Activated naive CD8-positive, alpha-beta T cell treated with anti-CD3 and anti-CD28 coated beads, Interleukin-2, amount 10 ng/mL, durations not matched to agents 7 days and 5 days (primary cell): ENCODE data around the gene GNS. TPM values are rescaled to one million over a fixed set of nuclear protein-coding genes. Genes with fewer than 3 reads are reported as not detected.
A peak's percentile ranks its signal among the peaks of the same experiment; 100 is the strongest.

Experiments used
- ATAC-seq: fragments of 150-1000 bp; cut with Tn5 transposase; one replicate; pipeline ENCODE4 v1.10.0; 2021; ENCODE audit warnings: low read depth, moderate library complexity
- POLR2A ChIA-PET: fragments of 350-600 bp; sonication (Branson Sonifier 250); formaldehyde crosslinking; loops from one replicate; lab custom pipeline; 2021; ENCODE audit warnings: antibody characterized with exemption; lab: Charles Lee
- DNase-seq: peaks from one replicate; pipeline ENCODE4 v3.0.0; 2021
- H3K27ac Mint-ChIP-seq: one replicate; pipeline ENCODE4 v1.8.0; 2022; ENCODE audit warnings: mild to moderate bottlenecking, mixed read lengths
- H3K27me3 Mint-ChIP-seq: one replicate; pipeline ENCODE4 v1.8.0; 2022; ENCODE audit warnings: mild to moderate bottlenecking, moderate library complexity, mixed read lengths
- H3K36me3 Mint-ChIP-seq: one replicate; pipeline ENCODE4 v1.8.0; 2021; ENCODE audit warnings: mild to moderate bottlenecking, mixed read lengths
- H3K4me1 Mint-ChIP-seq: one replicate; pipeline ENCODE4 v1.8.0; 2021; ENCODE audit warnings: mixed read lengths
- H3K4me3 Mint-ChIP-seq: one replicate; pipeline ENCODE4 v1.8.0; 2022; ENCODE audit warnings: mild to moderate bottlenecking, moderate library complexity, mixed read lengths
- H3K9me3 Mint-ChIP-seq: one replicate; pipeline ENCODE4 v1.8.0; 2021; ENCODE audit warnings: mixed read lengths
- total RNA-seq, 2 experiments: library from RNA; stranded (reverse); gene quantifications; one replicate each; pipeline ENCODE4 v1.2.3, GENCODE V29; 2021

The GNS gene
- total RNA-seq, 2 experiments from 2014 or later = 28.6 to 32.0 TPM

DNA sequence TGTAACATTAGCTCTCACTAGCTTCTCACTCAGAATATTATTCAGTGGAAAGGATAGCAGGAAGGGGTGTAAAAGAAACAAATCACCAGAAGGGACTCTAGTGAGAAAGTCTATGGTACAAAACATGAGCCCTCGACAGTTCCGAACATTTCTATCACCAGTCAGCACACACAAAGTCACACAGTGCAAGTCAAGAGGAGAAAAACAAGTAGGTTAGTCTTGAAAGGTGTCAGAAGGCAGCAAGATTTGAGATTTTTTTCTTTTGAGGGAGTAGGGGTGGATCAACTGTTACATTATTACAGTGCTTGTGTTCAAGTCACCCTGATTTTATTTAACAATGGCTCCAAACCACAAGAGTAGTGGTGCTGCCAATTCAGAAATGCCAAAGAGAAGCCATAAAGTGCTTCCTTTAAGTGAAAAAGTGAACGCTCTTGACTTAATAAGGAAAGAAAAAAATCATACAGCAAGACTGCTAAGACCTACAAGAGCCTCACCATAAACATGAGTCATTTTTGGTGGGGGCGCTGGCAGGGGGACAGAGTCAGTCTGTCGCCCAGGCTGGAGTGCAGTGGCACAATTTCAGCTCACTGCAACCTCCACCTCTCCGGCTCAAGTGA is 42.3 kb downstream of the GNS start:
- Mint-ChIP-seq H3K27ac (peak overlapping the region; percentile 1), H3K4me3 (no peak overlapping the region), H3K27me3 (no peaks in the 10 kb centered on the region), H3K36me3 (peaks cover 51% of the 10 kb centered on the region), H3K9me3 (no peaks in the 10 kb centered on the region), H3K4me1 (peaks cover 21% of the 10 kb centered on the region)
- DNase-seq (no peak), ATAC-seq (no peak)
- POLR2A ChIA-PET = no interaction called here

DNA sequence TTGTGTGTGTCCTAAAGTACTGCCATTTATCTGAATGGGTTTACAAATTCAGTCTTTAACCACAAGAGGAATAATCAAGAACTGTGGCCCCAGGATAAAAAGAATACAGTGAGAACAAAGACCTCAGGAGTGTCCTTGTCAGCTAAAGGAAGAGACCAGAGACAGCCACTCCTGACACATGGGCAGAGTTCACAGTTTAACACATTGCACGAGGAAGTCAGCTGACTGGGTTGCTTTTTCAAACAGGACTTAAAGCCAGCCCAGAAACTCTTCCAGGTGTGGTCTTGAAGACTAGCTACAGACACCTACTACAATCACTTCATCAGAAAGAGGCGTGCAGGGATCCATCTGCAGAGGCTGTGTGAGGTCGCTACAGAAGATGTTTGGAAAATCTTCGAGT is 42.8 kb downstream of the GNS start:
- Mint-ChIP-seq H3K9me3 (no peaks in the 10 kb centered on the region), H3K27ac (peak overlapping the region; percentile 1), H3K27me3 (no peaks in the 10 kb centered on the region), H3K4me1 (peaks cover 21% of the 10 kb centered on the region), H3K36me3 (peaks cover 51% of the 10 kb centered on the region), H3K4me3 (no peak overlapping the region)
- no peak for DNase-seq
- no peak for ATAC-seq
- POLR2A ChIA-PET = no interaction called here

DNA sequence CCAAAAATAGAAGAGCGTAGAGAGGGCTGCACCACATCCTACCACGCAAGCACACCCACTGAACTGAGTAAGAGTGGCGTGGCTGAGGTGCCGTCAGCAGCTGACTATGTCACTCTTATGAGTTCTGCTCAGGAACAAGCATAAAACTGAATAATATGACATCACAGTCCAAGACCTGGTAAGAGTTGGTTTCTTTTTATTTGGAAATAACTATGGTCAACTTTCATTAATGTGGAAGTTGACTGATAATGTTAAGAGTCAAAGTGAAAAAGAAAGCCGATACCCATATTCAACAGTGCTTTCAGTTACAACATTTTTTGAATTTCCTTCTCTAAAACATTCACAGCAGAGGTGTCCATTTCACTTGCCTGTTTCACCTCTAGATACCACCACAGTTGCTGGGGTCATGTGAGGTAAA is 44.6 kb downstream of the GNS start:
- POLR2A ChIA-PET = no interaction called here
- Mint-ChIP-seq H3K9me3 (no peaks in the 10 kb centered on the region), H3K4me3 (no peak overlapping the region), H3K4me1 (peaks cover 21% of the 10 kb centered on the region), H3K27me3 (no peaks in the 10 kb centered on the region), H3K27ac (peak overlapping the region; percentile 49), H3K36me3 (peaks cover 57% of the 10 kb centered on the region)
- DNase-seq (no peak), ATAC-seq (peak; percentile 90)

DNA sequence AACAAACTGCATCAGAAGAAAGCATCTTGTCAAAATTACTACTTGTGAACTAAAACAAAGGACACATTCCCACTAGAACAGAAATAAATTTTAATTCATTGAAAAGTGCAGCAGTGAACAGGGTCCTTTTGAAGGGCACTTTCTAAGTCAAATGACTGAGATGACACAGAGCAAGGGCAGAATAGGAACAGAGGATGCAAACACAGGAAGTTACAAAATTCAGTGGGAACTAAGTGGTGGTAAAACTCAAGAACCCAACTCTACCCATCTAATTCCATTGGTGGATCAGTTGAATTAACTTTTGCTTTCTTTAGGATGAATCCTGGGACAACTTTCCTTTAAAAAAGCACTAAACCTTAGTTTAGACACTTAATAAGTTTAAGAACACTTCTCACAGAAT is 45.8 kb downstream of the GNS start:
- Mint-ChIP-seq H3K27ac (peak overlapping the region; percentile 38), H3K36me3 (peaks cover 54% of the 10 kb centered on the region), H3K9me3 (no peaks in the 10 kb centered on the region), H3K4me3 (no peak overlapping the region), H3K4me1 (peaks cover 21% of the 10 kb centered on the region), H3K27me3 (no peaks in the 10 kb centered on the region)
- ATAC-seq = no peak
- no peak for DNase-seq
- POLR2A ChIA-PET = no interaction called here

DNA sequence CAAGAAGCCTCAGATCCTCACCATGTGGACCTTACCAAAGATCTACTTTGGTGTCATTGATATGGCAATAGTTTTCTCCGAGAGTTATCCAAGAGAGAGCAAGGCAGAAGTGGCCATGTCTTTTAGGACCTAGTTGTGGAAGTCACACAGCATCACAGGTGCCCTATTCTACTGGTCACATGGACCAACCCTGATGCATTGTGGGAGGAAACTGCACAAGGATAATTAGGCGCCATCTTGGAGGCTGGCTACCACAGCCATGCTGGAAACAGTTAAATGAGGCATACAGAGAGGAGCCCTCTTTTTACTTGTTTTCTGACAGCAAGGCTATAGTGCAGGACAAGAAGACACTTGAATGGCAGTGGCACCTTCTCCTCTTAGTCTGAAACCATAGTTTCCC is 49.8 kb downstream of the GNS start:
- Mint-ChIP-seq H3K27ac (no peak overlapping the region), H3K36me3 (peaks cover 30% of the 10 kb centered on the region), H3K4me3 (no peak overlapping the region), H3K9me3 (no peaks in the 10 kb centered on the region), H3K4me1 (peaks cover 12% of the 10 kb centered on the region), H3K27me3 (no peaks in the 10 kb centered on the region)
- DNase-seq (no peak), ATAC-seq (no peak)
- POLR2A ChIA-PET = no interaction called here

DNA sequence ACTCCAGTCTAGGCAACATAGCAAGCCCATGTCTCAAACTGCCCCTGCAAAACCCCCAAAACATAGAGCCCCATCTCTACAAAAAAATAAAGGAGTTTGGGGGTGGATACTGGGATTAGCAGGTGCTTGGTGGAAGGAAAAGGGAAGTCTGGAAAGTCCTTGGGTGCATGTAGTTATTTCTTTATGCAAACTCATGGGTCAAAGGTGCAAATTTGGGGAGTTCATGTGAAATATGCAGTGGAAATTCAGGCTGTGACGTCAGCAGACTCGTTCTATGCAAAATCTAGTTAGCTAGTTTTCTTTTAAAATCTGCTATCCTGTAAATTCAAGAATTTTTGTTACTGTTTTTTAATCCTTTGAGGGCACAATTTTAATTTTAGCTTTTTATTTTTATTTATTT is 51.3 kb downstream of the GNS start:
- Mint-ChIP-seq H3K4me3 (no peak overlapping the region), H3K9me3 (no peaks in the 10 kb centered on the region), H3K27me3 (no peaks in the 10 kb centered on the region), H3K36me3 (peaks cover 17% of the 10 kb centered on the region), H3K4me1 (peaks cover under 1% of the 10 kb centered on the region), H3K27ac (no peak overlapping the region)
- ATAC-seq (no peak), DNase-seq (no peak)
- POLR2A ChIA-PET = no interaction called here

DNA sequence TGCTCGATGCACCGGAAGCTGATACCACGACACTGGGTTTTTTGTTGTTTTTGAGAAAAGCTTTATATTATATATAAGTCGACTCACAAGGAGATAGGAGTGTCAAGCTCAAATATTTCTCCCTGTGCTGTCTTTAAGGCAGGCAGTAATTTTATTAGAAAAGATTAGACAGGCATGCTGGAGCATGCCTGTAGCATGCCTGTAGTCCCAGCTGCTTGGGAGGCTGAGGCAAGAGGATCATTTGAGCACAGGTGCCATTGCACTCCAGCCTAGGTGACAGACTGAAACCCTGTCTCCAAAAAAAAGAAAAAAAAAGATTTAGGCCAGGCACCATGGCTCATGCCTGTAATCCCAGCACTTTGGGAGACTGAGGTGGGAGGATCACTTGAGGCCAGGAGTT is 51.8 kb downstream of the GNS start:
- Mint-ChIP-seq H3K9me3 (no peaks in the 10 kb centered on the region), H3K27me3 (no peaks in the 10 kb centered on the region), H3K36me3 (peaks cover 13% of the 10 kb centered on the region), H3K4me1 (no peaks in the 10 kb centered on the region), H3K4me3 (no peak overlapping the region), H3K27ac (no peak overlapping the region)
- POLR2A ChIA-PET = no interaction called here
- ATAC-seq (no peak), DNase-seq (no peak)

DNA sequence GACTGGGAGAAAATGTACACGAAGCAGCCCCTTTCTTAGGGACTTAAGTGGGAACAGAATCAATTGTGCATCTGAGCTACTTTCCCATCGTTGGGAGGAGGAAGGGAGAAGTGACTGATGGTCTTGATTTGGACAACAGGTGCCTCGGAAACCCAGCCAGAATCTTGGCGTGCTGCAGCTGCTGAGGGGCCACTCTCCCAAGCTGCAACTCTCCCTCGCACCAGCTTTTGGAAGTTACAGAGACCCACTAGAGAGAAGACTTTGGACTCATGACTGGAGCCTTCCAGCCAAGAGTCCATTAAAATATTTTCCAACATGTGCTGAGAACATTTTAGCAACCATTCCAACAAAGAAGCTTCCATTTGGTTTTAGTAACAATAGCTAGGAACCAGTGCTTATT is 52.3 kb downstream of the GNS start:
- POLR2A ChIA-PET = no interaction called here
- no peaks in the 10 kb centered on the region for H3K27me3 Mint-ChIP-seq

DNA sequence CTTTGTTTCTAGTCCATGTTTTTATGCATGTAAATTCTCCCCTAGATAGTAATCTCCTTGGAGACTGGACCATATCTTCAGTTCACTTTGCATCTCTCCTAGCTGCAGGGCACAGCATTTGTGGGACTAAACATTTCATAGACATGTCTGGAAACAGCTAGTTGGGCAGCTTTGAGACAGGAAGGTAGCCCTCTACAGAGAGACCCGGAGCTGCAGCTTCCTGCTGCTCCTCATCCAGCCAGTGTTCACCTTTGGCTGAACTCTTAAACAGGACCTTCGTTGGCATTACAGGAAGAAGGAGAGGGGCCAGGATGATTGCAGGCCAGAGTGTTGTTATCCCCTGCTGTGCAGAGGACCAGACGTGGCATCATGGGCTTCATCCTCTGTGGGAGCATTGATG is 52.9 kb downstream of the GNS start:
- ATAC-seq = no peak
- Mint-ChIP-seq H3K9me3 (no peaks in the 10 kb centered on the region), H3K4me1 (peaks cover 6% of the 10 kb centered on the region), H3K36me3 (peaks cover 11% of the 10 kb centered on the region), H3K27me3 (no peaks in the 10 kb centered on the region), H3K27ac (peak overlapping the region; percentile 3), H3K4me3 (no peak overlapping the region)
- POLR2A ChIA-PET = no interaction called here
- DNase-seq = no peak

More for the DNA sequence above, 52.3 kb downstream of the GNS start:
- Mint-ChIP-seq H3K4me3 (no peak overlapping the region), H3K27ac (no peak overlapping the region), H3K4me1 (peaks cover 3% of the 10 kb centered on the region), H3K9me3 (no peaks in the 10 kb centered on the region), H3K36me3 (peaks cover 13% of the 10 kb centered on the region)
- ATAC-seq (no peak), DNase-seq (no peak)

DNA sequence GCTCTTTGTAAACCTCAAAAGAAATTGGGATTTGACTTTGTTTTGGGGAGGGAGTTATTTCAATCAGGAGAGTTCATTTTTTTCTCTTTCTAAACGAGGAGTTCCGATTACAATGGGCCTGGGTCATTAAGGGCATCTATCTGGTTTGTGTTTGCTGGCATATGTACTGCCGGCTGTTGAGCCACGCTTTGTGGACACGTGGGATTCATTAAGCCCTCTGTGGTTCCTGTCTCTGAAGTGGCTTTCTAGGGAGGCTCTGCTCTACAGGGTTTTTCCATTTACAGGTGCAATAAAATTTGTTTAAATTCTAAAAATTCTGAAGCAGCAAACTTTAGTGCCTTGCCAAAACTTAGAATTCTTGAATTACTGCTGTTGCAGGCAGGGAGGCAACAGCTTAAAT is 57.9 kb downstream of the GNS start:
- H3K9me3 Mint-ChIP-seq = no peaks in the 10 kb centered on the region
- peaks cover 28% of the 10 kb centered on the region for H3K4me1 Mint-ChIP-seq
- H3K36me3 Mint-ChIP-seq = peaks cover 11% of the 10 kb centered on the region
- no peaks in the 10 kb centered on the region for H3K27me3 Mint-ChIP-seq
- POLR2A ChIA-PET = interaction anchor here (1.0 kb wide), 1 partner anchor 12 kb away, joined by 3 read pairs; no protein-coding TSS in a partner anchor
- ATAC-seq (no peak), DNase-seq (no peak)
- peak overlapping the region; percentile 11 for H3K4me3 Mint-ChIP-seq
- H3K27ac Mint-ChIP-seq = peak overlapping the region; percentile 19

DNA sequence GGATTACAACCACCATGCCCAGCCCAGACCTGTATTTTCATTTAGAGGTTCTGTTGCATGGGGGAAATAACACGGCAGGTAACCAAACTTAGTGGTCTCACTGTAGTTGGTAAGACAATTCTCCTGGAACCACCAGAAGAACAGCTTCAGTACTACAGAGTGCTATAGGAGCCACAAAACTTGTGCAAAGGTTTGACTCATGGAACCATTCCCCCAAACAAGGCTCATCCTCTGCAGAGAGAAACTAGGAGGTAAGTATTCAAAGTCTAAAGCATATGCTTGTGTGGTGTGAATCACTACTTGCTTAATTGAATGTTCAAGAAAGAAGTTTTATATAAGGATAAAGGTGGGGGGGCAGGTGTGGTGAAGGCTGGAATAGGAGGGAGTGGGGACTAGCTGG is 58.7 kb downstream of the GNS start:
- peaks cover 11% of the 10 kb centered on the region for H3K36me3 Mint-ChIP-seq
- DNase-seq (no peak), ATAC-seq (peak; percentile 20)
- no peaks in the 10 kb centered on the region for H3K27me3 Mint-ChIP-seq
- no peaks in the 10 kb centered on the region for H3K9me3 Mint-ChIP-seq
- peak overlapping the region; percentile 19 for H3K27ac Mint-ChIP-seq
- POLR2A ChIA-PET = interaction anchor here (1.0 kb wide), 1 partner anchor 11 kb away, joined by 3 read pairs; no protein-coding TSS in a partner anchor
- H3K4me1 Mint-ChIP-seq = peaks cover 30% of the 10 kb centered on the region
- peak overlapping the region; percentile 35 for H3K4me3 Mint-ChIP-seq

DNA sequence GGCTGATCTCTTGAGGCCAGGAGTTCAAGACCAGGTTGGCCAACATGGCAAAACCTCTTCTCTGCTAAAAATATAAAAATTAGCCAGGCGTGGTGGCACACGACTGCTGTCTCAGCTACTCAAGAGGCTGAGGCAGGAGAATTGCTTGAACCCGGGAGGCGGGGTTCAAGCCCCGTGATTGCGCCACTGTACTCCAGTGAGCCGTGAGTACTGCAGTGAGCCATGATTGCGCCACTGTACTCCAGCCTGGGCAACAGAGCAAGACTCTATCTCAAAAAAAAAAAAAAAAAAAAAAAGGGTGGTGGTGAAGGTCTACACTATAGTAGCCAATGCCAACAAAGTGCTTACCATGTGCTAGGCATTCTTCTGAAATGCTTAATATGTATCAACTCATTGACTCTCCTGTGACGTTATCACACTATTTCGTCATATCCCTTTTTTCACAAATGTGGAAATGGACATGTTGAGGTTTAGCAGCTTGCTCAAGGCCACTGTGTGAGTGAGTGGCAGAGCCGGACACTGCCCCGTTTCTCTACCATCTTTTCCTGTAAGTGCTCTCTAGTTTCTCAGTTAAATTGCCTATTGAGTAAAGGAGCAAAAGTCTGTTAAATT is 59.6 kb downstream of the GNS start:
- H3K27ac Mint-ChIP-seq = no peak overlapping the region
- no peaks in the 10 kb centered on the region for H3K27me3 Mint-ChIP-seq
- peaks cover 34% of the 10 kb centered on the region for H3K4me1 Mint-ChIP-seq
- ATAC-seq (no peak), DNase-seq (no peak)
- POLR2A ChIA-PET = interaction anchor here (0.6 kb wide), 1 partner anchor 30 kb away, joined by 5 read pairs; no protein-coding TSS in a partner anchor
- no peaks in the 10 kb centered on the region for H3K9me3 Mint-ChIP-seq
- no peak overlapping the region for H3K4me3 Mint-ChIP-seq
- H3K36me3 Mint-ChIP-seq = peaks cover 15% of the 10 kb centered on the region

DNA sequence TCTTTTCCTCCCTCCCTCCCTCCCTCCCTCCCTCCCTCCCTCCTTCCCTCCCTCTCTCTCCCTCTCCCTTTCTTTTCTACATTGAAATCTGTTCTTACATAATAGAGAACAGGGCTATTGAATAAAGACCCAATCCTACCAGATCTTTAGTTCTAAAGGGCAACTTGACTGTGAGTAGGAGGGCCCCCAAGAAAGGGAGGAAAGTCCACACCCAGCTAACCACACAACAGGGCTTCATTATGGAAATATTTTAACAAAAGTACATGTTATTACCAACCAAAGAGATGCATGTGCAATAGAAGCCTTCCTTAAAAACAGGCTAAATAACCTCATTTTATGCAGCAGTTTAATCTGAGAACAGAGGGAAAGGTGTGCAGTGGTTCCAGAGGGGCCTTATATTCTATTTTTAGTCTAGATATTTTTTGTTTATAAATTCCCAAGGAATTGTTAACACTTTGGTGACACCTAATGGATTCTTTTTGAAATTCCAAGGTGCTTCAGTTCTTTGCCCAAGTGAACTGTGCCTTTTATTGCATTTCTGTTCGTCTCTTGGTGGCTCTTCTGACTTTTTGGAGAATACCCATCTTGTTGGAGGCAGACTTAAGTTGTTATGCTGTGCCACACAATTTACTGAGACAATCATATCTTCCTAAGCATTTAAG is 63.0 kb downstream of the GNS start:
- Mint-ChIP-seq H3K27me3 (no peaks in the 10 kb centered on the region), H3K4me3 (no peak overlapping the region), H3K4me1 (peaks cover 48% of the 10 kb centered on the region), H3K36me3 (peaks cover 29% of the 10 kb centered on the region), H3K27ac (peak overlapping the region; percentile 19), H3K9me3 (no peaks in the 10 kb centered on the region)
- POLR2A ChIA-PET = interaction anchor here (0.6 to 1.9 kb wide), 3 partner anchors 26 to 199 kb away, joined by 3 to 6 read pairs (median 6); partner anchors contain the start of gene RASSF3
- ATAC-seq (no peak), DNase-seq (no peak)
